Neuronal stem cell (in vitro differentiated cells): ENCODE data around the gene POLN.

ENCODE experiments used
- DNase-seq: peaks from one replicate; pipeline ENCODE4 v3.0.0-alpha.2; 2013; ENCODE audit warnings: low spot score
- H2AFZ ChIP-seq: one replicate; pipeline ENCODE4 v1.6.1; 2013; ENCODE audit warnings: mild to moderate bottlenecking, low read length, inconsistent platforms
- H2AK5ac ChIP-seq: 2 replicates; pipeline ENCODE4 v1.6.1; 2013; ENCODE audit warnings: low read depth, mild to moderate bottlenecking, inconsistent platforms, low read length, moderate library complexity, mixed read lengths
- H2BK120ac ChIP-seq: 2 replicates; pipeline ENCODE4 v1.6.1; 2013; ENCODE audit warnings: low read depth, mild to moderate bottlenecking, inconsistent platforms, low read length, moderate library complexity, mixed read lengths
- H2BK12ac ChIP-seq: one replicate; pipeline ENCODE4 v1.6.1; 2013; ENCODE audit warnings: low read length, inconsistent platforms
- H2BK15ac ChIP-seq: 2 replicates; pipeline ENCODE4 v1.6.1; 2013; ENCODE audit warnings: mild to moderate bottlenecking, low read length, inconsistent platforms, mixed read lengths
- H2BK5ac ChIP-seq: one replicate; pipeline ENCODE4 v1.6.1; 2013; ENCODE audit warnings: inconsistent platforms, mild to moderate bottlenecking, low read length, moderate library complexity
- H3K14ac ChIP-seq: one replicate; pipeline ENCODE4 v1.6.1; 2013; ENCODE audit warnings: low read length, inconsistent platforms
- H3K18ac ChIP-seq: 2 replicates; pipeline ENCODE4 v1.6.1; 2013; ENCODE audit warnings: low read length, inconsistent platforms
- H3K23ac ChIP-seq: 2 replicates; pipeline ENCODE4 v1.6.1; 2013; ENCODE audit warnings: low read depth, mild to moderate bottlenecking, mixed read lengths, low read length, inconsistent platforms; ENCODE audit not compliant: poor library complexity
- H3K27ac ChIP-seq: replicated peaks from 3 replicates; pipeline ENCODE4 v1.5.1; 2013; ENCODE audit warnings: low read length, inconsistent platforms
- H3K27me3 ChIP-seq, 3 experiments: 2 replicates each; pipeline ENCODE4 v1.6.1; 2013; ENCODE audit warnings: low read length in 3 of 3, mild to moderate bottlenecking in 2 of 3, inconsistent platforms in 1 of 3, low read depth in 1 of 3, mixed read lengths in 1 of 3, moderate library complexity in 1 of 3; ENCODE audit not compliant: control insufficient read depth in 3 of 3, insufficient read depth in 3 of 3
- H3K36me3 ChIP-seq, 2 donors: replicated peaks in 1 of 2; 2 replicates each; pipeline ENCODE4 v1.6.1; 2013; ENCODE audit warnings: low read length in 2 of 2; ENCODE audit not compliant: control insufficient read depth in 2 of 2, insufficient read depth in 2 of 2
- H3K4ac ChIP-seq: 2 replicates; pipeline ENCODE4 v1.6.1; 2013; ENCODE audit warnings: inconsistent platforms, mild to moderate bottlenecking, low read length, moderate library complexity
- H3K4me1 ChIP-seq, 2 donors: 1 replicate in 1 of 2; 2 replicates in 1 of 2; pipeline ENCODE4 v1.6.1; 2013; ENCODE audit warnings: low read length in 2 of 2, low read depth in 1 of 2; ENCODE audit not compliant: control insufficient read depth in 2 of 2, insufficient read depth in 1 of 2
- H3K4me2 ChIP-seq: one replicate; pipeline ENCODE4 v1.6.1; 2013; ENCODE audit warnings: mild to moderate bottlenecking, low read length, inconsistent platforms; ENCODE audit not compliant: insufficient read depth, poor library complexity, severe bottlenecking
- H3K4me3 ChIP-seq, 2 donors: 2 replicates each; pipeline ENCODE4 v1.5.1; 2013; ENCODE audit warnings: low read length in 2 of 2, mild to moderate bottlenecking in 2 of 2, inconsistent platforms in 1 of 2, moderate library complexity in 1 of 2
- H3K79me1 ChIP-seq: one replicate; pipeline ENCODE4 v1.6.1; 2013; ENCODE audit warnings: low read depth, mild to moderate bottlenecking, inconsistent platforms, low read length, moderate library complexity
- H3K9ac ChIP-seq: one replicate; pipeline ENCODE4 v1.6.1; 2013; ENCODE audit warnings: mild to moderate bottlenecking, low read depth, low read length, inconsistent platforms; ENCODE audit not compliant: poor library complexity
- H3K9me3 ChIP-seq, 2 donors: replicated peaks in 1 of 2; 2 replicates each; pipeline versions ENCODE3 to v1.6.1; 2013; ENCODE audit warnings: low read length in 2 of 2, mild to moderate bottlenecking in 2 of 2, inconsistent platforms in 1 of 2, low read depth in 1 of 2, mixed read lengths in 1 of 2, moderate library complexity in 1 of 2; ENCODE audit not compliant: control insufficient read depth in 2 of 2, insufficient read depth in 1 of 2
- H4K8ac ChIP-seq: one replicate; pipeline ENCODE4 v1.6.1; 2013; ENCODE audit warnings: low read depth, mild to moderate bottlenecking, inconsistent platforms, low read length, moderate library complexity
- H4K91ac ChIP-seq: one replicate; pipeline ENCODE4 v1.6.1; 2013; ENCODE audit warnings: low read length, low read depth, mild to moderate bottlenecking, inconsistent platforms; ENCODE audit not compliant: poor library complexity
- WGBS, 2 donors: extraction: QIAGEN DNeasy Blood & Tissue Kit; methylation state at CpG; one replicate each; pipeline ENCODE4 v1.1.7; 2013; ENCODE audit warnings: missing lambda C conversion rate in 2 of 2, mixed read lengths in 1 of 2; ENCODE audit not compliant: insufficient read length in 2 of 2, insufficient replicate concordance in 1 of 2; ENCODE audit errors: extremely low coverage in 2 of 2; 5-methylcytosine and 5-hydroxymethylcytosine counted together

POLN gene

GRCh38 chr4:2289955-2290333 is 48.0 kb upstream of the POLN start:
- no peak overlapping the region for H2AFZ ChIP-seq
- peaks cover 0 to 22% of the 10 kb centered on the region in 2 donors for H3K4me1 ChIP-seq
- no CpG with 5 or more reads among the region's 11 CpGs for WGBS, 2 donors
- H3K18ac ChIP-seq = peak overlapping the region; percentile 77
- H2BK15ac ChIP-seq = peak overlapping the region; percentile 88
- peaks cover 0 to 27% (median 0%) of the 10 kb centered on the region in 3 experiments for H3K27me3 ChIP-seq
- H4K91ac ChIP-seq = no peak overlapping the region
- peak overlapping the region in 1 of 2 donors; percentile 49 for H3K4me3 ChIP-seq
- no peak overlapping the region for H2BK120ac ChIP-seq
- H3K9ac ChIP-seq = peak overlapping the region; percentile 74
- no peak overlapping the region for H3K27ac ChIP-seq
- H3K14ac ChIP-seq = peak overlapping the region; percentile 92
- no peak overlapping the region for H4K8ac ChIP-seq
- no peaks in the 10 kb centered on the region for H3K36me3 ChIP-seq
- H3K9me3 ChIP-seq = no peaks in the 10 kb centered on the region
- H2BK12ac ChIP-seq = no peak overlapping the region
- H3K4ac ChIP-seq = no peak overlapping the region
- H3K23ac ChIP-seq = peak overlapping the region; percentile 74
- H3K4me2 ChIP-seq = no peak overlapping the region
- DNase-seq = no peak
- H3K79me1 ChIP-seq = peaks cover 4% of the 10 kb centered on the region
- H2AK5ac ChIP-seq = peak overlapping the region; percentile 91
- H2BK5ac ChIP-seq = no peak overlapping the region

- Histone ChIP-seq H3K4me1 (peaks cover 0 to 22% of the 10 kb centered on the region in 2 donors), H3K79me1 (peaks cover 4% of the 10 kb centered on the region), H4K91ac (no peak overlapping the region), H3K9me3 (no peaks in the 10 kb centered on the region), H2AFZ (no peak overlapping the region), H3K36me3 (no peaks in the 10 kb centered on the region), H3K9ac (peak overlapping the region; percentile 74), H4K8ac (no peak overlapping the region), H2AK5ac (peak overlapping the region; percentile 91), H3K4ac (peak overlapping the region; percentile 10), H3K27me3 (peaks cover 0 to 30% (median 0%) of the 10 kb centered on the region in 3 experiments), H2BK120ac (peak overlapping the region; percentile 63), H3K4me3 (peak overlapping the region in 1 of 2 donors; percentile 49), H2BK15ac (no peak overlapping the region), H3K14ac (peak overlapping the region; percentile 92), H3K18ac (peak overlapping the region; percentile 77), H3K23ac (peak overlapping the region; percentile 74), H3K27ac (no peak overlapping the region), H2BK5ac (no peak overlapping the region), H3K4me2 (no peak overlapping the region), H2BK12ac (no peak overlapping the region)
- WGBS, 2 donors = no CpG with 5 or more reads among the region's 14 CpGs
- no peak for DNase-seq
Measured at GRCh38 chr4:2289311-2289954, 47.5 kb upstream of the POLN start.

- Histone ChIP-seq H3K36me3 (no peaks in the 10 kb centered on the region), H3K23ac (peak overlapping the region; percentile 81)
- no peak for DNase-seq
Measured at GRCh38 chr4:2288051-2288541, 46.2 kb upstream of the POLN start.

GRCh38 chr4:2287594-2287915 is 45.6 kb upstream of the POLN start:
- Histone ChIP-seq H3K27ac (no peak overlapping the region), H3K14ac (no peak overlapping the region), H3K23ac (no peak overlapping the region), H3K4me1 (peaks cover 0 to 22% of the 10 kb centered on the region in 2 donors), H4K8ac (no peak overlapping the region), H2BK15ac (peak overlapping the region; percentile 97), H2BK12ac (no peak overlapping the region), H3K79me1 (peaks cover 4% of the 10 kb centered on the region), H3K9ac (no peak overlapping the region), H3K4ac (no peak overlapping the region), H3K18ac (peak overlapping the region; percentile 81), H2AK5ac (no peak overlapping the region), H3K4me3 (no peak overlapping the region), H2AFZ (no peak overlapping the region), H3K27me3 (peaks cover 0 to 30% (median 0%) of the 10 kb centered on the region in 3 experiments), H2BK5ac (no peak overlapping the region), H2BK120ac (no peak overlapping the region), H4K91ac (no peak overlapping the region), H3K9me3 (no peaks in the 10 kb centered on the region), H3K4me2 (no peak overlapping the region), H3K36me3 (no peaks in the 10 kb centered on the region)
- no peak for DNase-seq
- WGBS, 2 donors = no CpG with 5 or more reads among the region's 9 CpGs

More at GRCh38 chr4:2288051-2288541, 46.2 kb upstream of the POLN start:
- H2BK15ac ChIP-seq = peak overlapping the region; percentile 87
- no peak overlapping the region for H3K9ac ChIP-seq
- H3K27ac ChIP-seq = no peak overlapping the region
- peaks cover 0 to 30% (median 0%) of the 10 kb centered on the region in 3 experiments for H3K27me3 ChIP-seq
- H2BK12ac ChIP-seq = peak overlapping the region; percentile 8
- H3K18ac ChIP-seq = peak overlapping the region; percentile 3
- no peak overlapping the region for H4K91ac ChIP-seq
- H2BK120ac ChIP-seq = no peak overlapping the region
- WGBS, 2 donors = no CpG with 5 or more reads among the region's 10 CpGs
- H2BK5ac ChIP-seq = peak overlapping the region; percentile 42
- H3K79me1 ChIP-seq = peaks cover 4% of the 10 kb centered on the region
- H2AK5ac ChIP-seq = peak overlapping the region; percentile 38
- no peak overlapping the region for H2AFZ ChIP-seq
- no peak overlapping the region for H3K4ac ChIP-seq
- H3K4me2 ChIP-seq = no peak overlapping the region
- no peaks in the 10 kb centered on the region for H3K9me3 ChIP-seq
- no peak overlapping the region for H3K4me3 ChIP-seq
- no peak overlapping the region for H3K14ac ChIP-seq
- H4K8ac ChIP-seq = no peak overlapping the region
- H3K4me1 ChIP-seq = peaks cover 0 to 22% of the 10 kb centered on the region in 2 donors
